SK-N-SH (cell line): ENCODE measurements around the gene RNF44. TPM values are rescaled to one million over a fixed set of nuclear protein-coding genes. Genes with fewer than 3 reads are reported as not detected.

Experiments
- CTCF ChIA-PET: fragments of 300-600, 350-600 bp; formaldehyde crosslinking; extraction: SDS; loops from one replicate; lab custom pipeline; 2021; lab: Yijun Ruan, JAX
- POLR2A ChIA-PET: fragments of 350-600 bp; sonication (Branson Sonifier 250); formaldehyde crosslinking; extraction: SDS; loops from one replicate; lab custom pipeline; 2020; ENCODE audit warnings: antibody characterized with exemption, inconsistent platforms; lab: Yijun Ruan, JAX
- DNase-seq: peaks from one replicate; pipeline ENCODE4 v3.0.0; 2012
- H2AFZ ChIP-seq: fragments of 200-600 bp; sonication (generic); 2 replicates; pipeline ENCODE4 v1.8.1; 2016; ENCODE audit warnings: antibody characterized with exemption, mild to moderate bottlenecking, low read depth
- H3F3A ChIP-seq: fragments of 200-600 bp; sonication (generic); replicated peaks from 2 replicates; pipeline ENCODE3; 2016; ENCODE audit warnings: antibody characterized with exemption, mild to moderate bottlenecking; ENCODE audit not compliant: insufficient read depth
- H3K27ac ChIP-seq, 2 experiments: fragments of 200-500 bp in 1 of 2; fragments of 200-600 bp in 1 of 2; sonication (Bioruptor generic) in 1 of 2; sonication (generic), shearing (Covaris generic) in 1 of 2; 2 replicates each; pipeline versions ENCODE4 v1.5.1 to v1.6.1; 2014 to 2016; ENCODE audit warnings: low read depth in 2 of 2, inconsistent platforms in 1 of 2, low read length in 1 of 2, mild to moderate bottlenecking in 1 of 2, mixed read lengths in 1 of 2
- H3K27me3 ChIP-seq: fragments of 200-600 bp; sonication (generic), shearing (Covaris generic); 2 replicates; pipeline ENCODE4 v1.6.1; 2016; ENCODE audit warnings: mixed run types; ENCODE audit not compliant: insufficient read depth
- H3K36me3 ChIP-seq, 2 experiments: fragments of 200-500 bp in 1 of 2; fragments of 200-600 bp in 1 of 2; sonication (Bioruptor generic) in 1 of 2; sonication (generic) in 1 of 2; replicated peaks in 1 of 2; 2 replicates each; pipeline versions ENCODE3 to v1.5.1; 2014 to 2016; ENCODE audit warnings: low read length in 1 of 2, mild to moderate bottlenecking in 1 of 2; ENCODE audit not compliant: insufficient read depth in 2 of 2, control insufficient read depth in 1 of 2
- H3K4me1 ChIP-seq, 2 experiments: fragments of 200-500 bp in 1 of 2; fragments of 200-600 bp in 1 of 2; sonication (Bioruptor generic) in 1 of 2; sonication (generic), shearing (Covaris generic) in 1 of 2; 2 replicates each; pipeline versions ENCODE4 v1.5.1 to v1.6.1; 2014 to 2016; ENCODE audit warnings: low read depth in 1 of 2, low read length in 1 of 2, mixed run types in 1 of 2; ENCODE audit not compliant: insufficient read depth in 2 of 2, control insufficient read depth in 1 of 2
- H3K4me2 ChIP-seq: fragments of 200-600 bp; sonication (generic), shearing (Covaris generic); 2 replicates; pipeline ENCODE4 v1.6.1; 2017; ENCODE audit warnings: mixed run types
- H3K4me3 ChIP-seq, 2 experiments: fragments of 200-500 bp in 1 of 2; fragments of 200-600 bp in 1 of 2; sonication (Bioruptor generic) in 1 of 2; sonication (generic), shearing (Covaris generic) in 1 of 2; 2 replicates each; pipeline versions ENCODE4 v1.5.1 to v1.8.1; 2014 to 2016; ENCODE audit warnings: low read depth in 2 of 2, inconsistent platforms in 1 of 2, low read length in 1 of 2, mild to moderate bottlenecking in 1 of 2, mixed read lengths in 1 of 2, moderate library complexity in 1 of 2
- H3K79me2 ChIP-seq: fragments of 200-600 bp; sonication (generic); 2 replicates; pipeline ENCODE4 v1.8.1; 2017; ENCODE audit warnings: mild to moderate bottlenecking; ENCODE audit not compliant: insufficient read depth
- H3K9ac ChIP-seq: fragments of 200-600 bp; sonication (generic); 2 replicates; pipeline ENCODE4 v1.6.1; 2017; ENCODE audit warnings: mixed run types
- H3K9me2 ChIP-seq: fragments of 200-600 bp; sonication (generic); 2 replicates; pipeline ENCODE4 v1.6.1; 2017; ENCODE audit warnings: mixed run types
- H3K9me3 ChIP-seq: fragments of 200-600 bp; sonication (generic); 2 replicates; pipeline ENCODE4 v1.6.1; 2017; ENCODE audit warnings: mixed run types, mild to moderate bottlenecking, moderate library complexity
- H4K20me1 ChIP-seq: fragments of 200-600 bp; sonication (generic); 2 replicates; pipeline ENCODE4 v1.6.1; 2017; ENCODE audit warnings: mild to moderate bottlenecking, mixed run types; ENCODE audit not compliant: insufficient read depth
- CHD2 ChIP-seq: fragments of 150-350 bp; IDR thresholded peaks from 2 replicates; pipeline ENCODE4 v1.6.1; 2018; ENCODE audit warnings: low read length; ENCODE audit not compliant: partially characterized antibody
- CTCF ChIP-seq: fragments of 200-600 bp; sonication (generic); IDR thresholded peaks from 2 replicates; pipeline ENCODE4 v1.6.1; 2017; ENCODE audit warnings: antibody characterized with exemption, mild to moderate bottlenecking, moderate library complexity
- EP300 ChIP-seq, 2 experiments: IDR thresholded peaks; 2 replicates each; pipeline versions ENCODE4 v1.4.0 to v1.6.1; 2012; ENCODE audit warnings: borderline replicate concordance in 1 of 2, low read depth in 1 of 2, low read length in 1 of 2
- EZH2phosphoT487 ChIP-seq: fragments of 200-600 bp; sonication (generic); IDR thresholded peaks from 2 replicates; pipeline ENCODE4 v1.6.1; 2017; ENCODE audit warnings: low read depth, mixed run types, mild to moderate bottlenecking, antibody characterized with exemption, moderate library complexity, borderline replicate concordance
- FOSL2 ChIP-seq: IDR thresholded peaks from 2 replicates; pipeline ENCODE4 v1.4.0; 2012; ENCODE audit warnings: low read depth, mild to moderate bottlenecking, moderate library complexity, borderline replicate concordance
- GATA2 ChIP-seq: sonication (generic); formaldehyde crosslinking; IDR thresholded peaks from 2 replicates; pipeline ENCODE4 v1.5.0; 2020; ENCODE audit warnings: mild to moderate bottlenecking, missing genetic modification reagents
- IRF3 ChIP-seq: fragments of 150-350 bp; IDR thresholded peaks from 2 replicates; pipeline ENCODE4 v1.6.1; 2016; ENCODE audit warnings: mild to moderate bottlenecking, low read depth, low read length
- MAX ChIP-seq: IDR thresholded peaks from 2 replicates; pipeline ENCODE4 v1.4.0; 2012; ENCODE audit warnings: low read depth
- MEF2A ChIP-seq: IDR thresholded peaks from 2 replicates; pipeline ENCODE4 v1.4.0; 2012; ENCODE audit warnings: low read depth, borderline replicate concordance
- POLR2AphosphoS5 ChIP-seq: IDR thresholded peaks from 2 replicates; pipeline ENCODE4 v1.6.1; 2012; ENCODE audit warnings: low read depth, low read length
- RAD21 ChIP-seq: IDR thresholded peaks from 2 replicates; pipeline ENCODE4 v1.6.1; 2012; ENCODE audit warnings: mild to moderate bottlenecking, low read length
- SMC3 ChIP-seq: IDR thresholded peaks from 2 replicates; pipeline ENCODE4 v1.6.1; 2012; ENCODE audit warnings: low read depth, low read length, improper control_type of control experiment
- TEAD4 ChIP-seq: IDR thresholded peaks from 2 replicates; pipeline ENCODE4 v1.4.0; 2012; ENCODE audit warnings: mild to moderate bottlenecking, borderline replicate concordance; ENCODE audit not compliant: insufficient read depth
- USF1 ChIP-seq: IDR thresholded peaks from 2 replicates; pipeline ENCODE4 v1.4.0; 2012; ENCODE audit warnings: low read depth, borderline replicate concordance
- WGBS: methylation state at CpG from one replicate; pipeline ENCODE4 v1.1.6; 2017; ENCODE audit warnings: low lambda C conversion rate; 5-methylcytosine and 5-hydroxymethylcytosine counted together
- polyA plus RNA-seq, 3 experiments: library from polyadenylated mRNA; depleted of rRNA; stranded (reverse); fragments of >200 nt; gene quantifications; 2 replicates each; pipeline ENCODE4 v1.2.3, GENCODE V29; 2012

Gene RNF44
- polyA plus RNA-seq, 1 of the 3 experiments (the other 2 are of a cell fraction): 17.9 TPM

- H3K27ac ChIP-seq: no peak overlapping the region
- no peak overlapping the region for H2AFZ ChIP-seq
- no peaks in the 10 kb centered on the region; a peak in 1 of 4 replicates for H3K4me1 ChIP-seq
- H3K79me2 ChIP-seq: no peaks in the 10 kb centered on the region
- H3K9me3 ChIP-seq: no peaks in the 10 kb centered on the region
- POLR2A ChIA-PET: no interaction called here
- H3K9me2 ChIP-seq: no peaks in the 10 kb centered on the region
- peaks cover 4% of the 10 kb centered on the region; the same call in 1 of the 2 replicates for H3K27me3 ChIP-seq
- 23% methylated on average over 8 of the region's 10 CpGs for WGBS
- H3K4me2 ChIP-seq: no peak overlapping the region
- no peak overlapping the region for H3K4me3 ChIP-seq
- TF ChIP-seq CTCF: no peak; the same call in 1 of the 2 replicates
- no peak for TF ChIP-seq EP300 (IDR thresholded peaks at IDR 0.05; ENCODE audit: borderline replicate concordance in 1 of 2, low read depth in 1 of 2, low read length in 1 of 2)
- TF ChIP-seq GATA2: no peak
- TF ChIP-seq TEAD4: no peak
- no peak for TF ChIP-seq CHD2
- no peak for TF ChIP-seq IRF3
- TF ChIP-seq POLR2AphosphoS5: no peak
- TF ChIP-seq MEF2A: no peak
- TF ChIP-seq FOSL2: no peak
- no peak overlapping the region for H3K9ac ChIP-seq
- H4K20me1 ChIP-seq: no peaks in the 10 kb centered on the region
- CTCF ChIA-PET: interaction anchor here (0.8 to 4.9 kb wide), 16 partner anchors 8 to 78 kb away, joined by 3 to 49 read pairs (median 5); partner anchors contain the start of genes EIF4E1B, SNCB and TSPAN17
- no peaks in the 10 kb centered on the region for H3K36me3 ChIP-seq
- no peaks in the 10 kb centered on the region for H3F3A ChIP-seq
- no peak for DNase-seq
Measured at GRCh38 chr5:176574297-176574591, 37.0 kb upstream of the RNF44 start.

GRCh38 chr5:176573564-176574296 is 36.5 kb upstream of the RNF44 start:
- no peak overlapping the region for H3K4me2 ChIP-seq
- peak; percentile 94 for DNase-seq
- peak; percentile 91 for TF ChIP-seq SMC3
- no peak for TF ChIP-seq USF1
- TF ChIP-seq CTCF: peak; percentile 85
- TF ChIP-seq RAD21: peak; percentile 85
- no peak for TF ChIP-seq MAX
- no peak for TF ChIP-seq EZH2phosphoT487
- peaks cover 4% of the 10 kb centered on the region; the same call in 1 of the 2 replicates for H3K27me3 ChIP-seq
- H4K20me1 ChIP-seq: no peaks in the 10 kb centered on the region
- no peaks in the 10 kb centered on the region for H3F3A ChIP-seq
- no peaks in the 10 kb centered on the region for H3K9me2 ChIP-seq
- H3K4me1 ChIP-seq: no peaks in the 10 kb centered on the region; a peak in 1 of 4 replicates
- H3K36me3 ChIP-seq: no peaks in the 10 kb centered on the region
- no peak overlapping the region for H2AFZ ChIP-seq
- H3K4me3 ChIP-seq: no peak overlapping the region
- WGBS: 26% methylated on average over 12 of the region's 18 CpGs
- ChIA-PET POLR2A (interaction anchor here (0.8 kb wide), 1 partner anchor 30 kb away, joined by 4 read pairs; no protein-coding TSS in a partner anchor), CTCF (interaction anchor here (0.6 to 4.9 kb wide), 32 partner anchors 8 to 291 kb away, joined by 3 to 49 read pairs (median 5); partner anchors contain the start of genes CLTB, EIF4E1B, SNCB and TSPAN17)
- H3K9me3 ChIP-seq: no peaks in the 10 kb centered on the region
- no peak overlapping the region for H3K27ac ChIP-seq
- H3K79me2 ChIP-seq: no peaks in the 10 kb centered on the region
- H3K9ac ChIP-seq: no peak overlapping the region
